ENCODE measurements around the gene NUDT19. TPM values are rescaled to one million over a fixed set of nuclear protein-coding genes. Genes with fewer than 3 reads are reported as not detected.
"Not testable (repeated sequence)": the region's sequence is repeated elsewhere in the genome, so short reads cannot be mapped to it uniquely, and the experiment has no call there.

NUDT19 gene
- total RNA-seq, 1 donor from 2014 or later: 6.8 TPM

- Mint-ChIP-seq H3K4me3 (ENCODE audit: unreplicated experiment) (no peak overlapping the region), H3K36me3 (ENCODE audit: unreplicated experiment) (peaks cover 27% of the 10 kb centered on the region), H3K9me3 (ENCODE audit: unreplicated experiment) (peaks cover 6% of the 10 kb centered on the region), H3K27ac (ENCODE audit: unreplicated experiment) (no peak overlapping the region), H3K4me1 (ENCODE audit: unreplicated experiment) (no peaks in the 10 kb centered on the region), H3K27me3 (ENCODE audit: unreplicated experiment) (no peaks in the 10 kb centered on the region)
- no peak for DNase-seq (ENCODE audit: extremely low spot score, unreplicated experiment)
- no peak for TF ChIP-seq CTCF (IDR thresholded peaks at IDR 0.05)
These were observed 10.4 kb downstream of the NUDT19 start for GRCh38 chr19:32702010-32702409.

- not testable (repeated sequence) for H3K9me3 Mint-ChIP-seq (ENCODE audit: unreplicated experiment); H3K4me3 Mint-ChIP-seq (ENCODE audit: unreplicated experiment); H3K27ac Mint-ChIP-seq (ENCODE audit: unreplicated experiment); H3K4me1 Mint-ChIP-seq (ENCODE audit: unreplicated experiment); DNase-seq (ENCODE audit: extremely low spot score, unreplicated experiment); H3K27me3 Mint-ChIP-seq (ENCODE audit: unreplicated experiment)
- H3K36me3 Mint-ChIP-seq (ENCODE audit: unreplicated experiment): peaks cover 20% of the 10 kb centered on the region
These were observed 12.4 kb downstream of the NUDT19 start for GRCh38 chr19:32704006-32704405.

- Mint-ChIP-seq H3K9me3 (ENCODE audit: unreplicated experiment) (peaks cover 6% of the 10 kb centered on the region), H3K36me3 (ENCODE audit: unreplicated experiment) (peaks cover 20% of the 10 kb centered on the region), H3K27ac (ENCODE audit: unreplicated experiment) (no peak overlapping the region), H3K4me1 (ENCODE audit: unreplicated experiment) (no peaks in the 10 kb centered on the region), H3K4me3 (ENCODE audit: unreplicated experiment) (no peak overlapping the region), H3K27me3 (ENCODE audit: unreplicated experiment) (no peaks in the 10 kb centered on the region)
- TF ChIP-seq CTCF (IDR thresholded peaks at IDR 0.05): no peak
- DNase-seq (ENCODE audit: extremely low spot score, unreplicated experiment): no peak
These were observed 16.8 kb downstream of the NUDT19 start for GRCh38 chr19:32708457-32708856.

GRCh38 chr19:32709032-32709431 lies 17.4 kb downstream of the NUDT19 start:
- Mint-ChIP-seq H3K4me1 (ENCODE audit: unreplicated experiment) (no peaks in the 10 kb centered on the region), H3K36me3 (ENCODE audit: unreplicated experiment) (peaks cover 17% of the 10 kb centered on the region), H3K27me3 (ENCODE audit: unreplicated experiment) (no peaks in the 10 kb centered on the region), H3K9me3 (ENCODE audit: unreplicated experiment) (peaks cover 3% of the 10 kb centered on the region), H3K4me3 (ENCODE audit: unreplicated experiment) (no peak overlapping the region), H3K27ac (ENCODE audit: unreplicated experiment) (no peak overlapping the region)
- no peak for TF ChIP-seq CTCF (IDR thresholded peaks at IDR 0.05)
- DNase-seq (ENCODE audit: extremely low spot score, unreplicated experiment): no peak

GRCh38 chr19:32711747-32712146 lies 20.1 kb downstream of the NUDT19 start:
- H3K9me3 Mint-ChIP-seq (ENCODE audit: unreplicated experiment): no peaks in the 10 kb centered on the region
- no peaks in the 10 kb centered on the region for H3K27me3 Mint-ChIP-seq (ENCODE audit: unreplicated experiment)
- H3K4me3 Mint-ChIP-seq (ENCODE audit: unreplicated experiment): no peak overlapping the region
- TF ChIP-seq CTCF (IDR thresholded peaks at IDR 0.05): no peak
- DNase-seq (ENCODE audit: extremely low spot score, unreplicated experiment): no peak
- H3K27ac Mint-ChIP-seq (ENCODE audit: unreplicated experiment): no peak overlapping the region
- peaks cover 15% of the 10 kb centered on the region for H3K36me3 Mint-ChIP-seq (ENCODE audit: unreplicated experiment)
- no peaks in the 10 kb centered on the region for H3K4me1 Mint-ChIP-seq (ENCODE audit: unreplicated experiment)

- peaks cover 15% of the 10 kb centered on the region for H3K36me3 Mint-ChIP-seq (ENCODE audit: unreplicated experiment)
- DNase-seq (ENCODE audit: extremely low spot score, unreplicated experiment); H3K27ac Mint-ChIP-seq (ENCODE audit: unreplicated experiment); H3K4me3 Mint-ChIP-seq (ENCODE audit: unreplicated experiment); H3K9me3 Mint-ChIP-seq (ENCODE audit: unreplicated experiment); H3K4me1 Mint-ChIP-seq (ENCODE audit: unreplicated experiment); H3K27me3 Mint-ChIP-seq (ENCODE audit: unreplicated experiment): not testable (repeated sequence)
These were observed 24.6 kb downstream of the NUDT19 start for GRCh38 chr19:32716203-32716602.
